Vagina (tissue), 2 donors: ENCODE data around the gene RHOBTB3. TPM values are rescaled to one million over a fixed set of nuclear protein-coding genes. Genes with fewer than 3 reads are reported as not detected.

ENCODE experiments used
- DNase-seq, 2 donors: peaks; one replicate each; pipeline ENCODE4 v3.0.0-alpha.2; 2017; ENCODE audit errors: extremely low spot score in 2 of 2
- H3K27ac ChIP-seq: fragments of 200-600 bp; sonication (generic); one replicate; pipeline ENCODE4 v1.5.1; 2019
- H3K27me3 ChIP-seq: fragments of 200-600 bp; sonication (generic); one replicate; pipeline ENCODE4 v1.5.1; 2019
- H3K36me3 ChIP-seq, 2 donors: fragments of 200-600 bp; sonication (generic); one replicate each; pipeline ENCODE4 v1.5.1; 2017 to 2019
- H3K4me1 ChIP-seq: fragments of 200-600 bp; sonication (generic); one replicate; pipeline ENCODE4 v1.5.1; 2019
- H3K4me3 ChIP-seq, 2 donors: fragments of 200-600 bp; sonication (generic); 1 replicate in 1 of 2; 2 replicates in 1 of 2; pipeline ENCODE4 v1.5.1; 2016 to 2019
- H3K9me3 ChIP-seq: fragments of 200-600 bp; sonication (generic); one replicate; pipeline ENCODE4 v1.5.1; 2019
- POLR2A ChIP-seq, 2 donors: fragments of 450-650 bp; IDR thresholded peaks; one replicate each; pipeline ENCODE4 v1.6.1; 2017; ENCODE audit warnings: antibody characterized with exemption in 2 of 2, mild to moderate bottlenecking in 2 of 2, moderate library complexity in 2 of 2
- POLR2AphosphoS5 ChIP-seq, 2 donors: sonication (generic); formaldehyde crosslinking; IDR thresholded peaks; one replicate each; pipeline ENCODE4 v1.9.0; 2017; ENCODE audit warnings: antibody characterized with exemption in 2 of 2, mild to moderate bottlenecking in 2 of 2, low read depth in 1 of 2; ENCODE audit not compliant: insufficient read depth in 1 of 2
- intact Hi-C: fragments of 100-400 bp; cut with DNase I; formaldehyde crosslinking; loops from one replicate; pipeline ENCODE4 v1.15.1; 2023
- total RNA-seq: library from RNA; depleted of rRNA; stranded (reverse); fragments of >200 nt; gene quantifications from one replicate; pipeline ENCODE4 v1.2.3, GENCODE V29; 2016
- TF ChIP-seq, protein P1 (sequence below), 3 experiments: fragments of 450-650 bp in 2 of 3; fragments of 200-600 bp in 1 of 3; sonication (generic) in 1 of 3; IDR thresholded peaks; one replicate each; pipeline ENCODE4 v1.5.1; 2017 to 2019; ENCODE audit warnings: antibody characterized with exemption in 3 of 3, mild to moderate bottlenecking in 2 of 3, moderate library complexity in 2 of 3

The RHOBTB3 gene
- total RNA-seq, 1 donor from 2014 or later: 43.2 TPM

DNA sequence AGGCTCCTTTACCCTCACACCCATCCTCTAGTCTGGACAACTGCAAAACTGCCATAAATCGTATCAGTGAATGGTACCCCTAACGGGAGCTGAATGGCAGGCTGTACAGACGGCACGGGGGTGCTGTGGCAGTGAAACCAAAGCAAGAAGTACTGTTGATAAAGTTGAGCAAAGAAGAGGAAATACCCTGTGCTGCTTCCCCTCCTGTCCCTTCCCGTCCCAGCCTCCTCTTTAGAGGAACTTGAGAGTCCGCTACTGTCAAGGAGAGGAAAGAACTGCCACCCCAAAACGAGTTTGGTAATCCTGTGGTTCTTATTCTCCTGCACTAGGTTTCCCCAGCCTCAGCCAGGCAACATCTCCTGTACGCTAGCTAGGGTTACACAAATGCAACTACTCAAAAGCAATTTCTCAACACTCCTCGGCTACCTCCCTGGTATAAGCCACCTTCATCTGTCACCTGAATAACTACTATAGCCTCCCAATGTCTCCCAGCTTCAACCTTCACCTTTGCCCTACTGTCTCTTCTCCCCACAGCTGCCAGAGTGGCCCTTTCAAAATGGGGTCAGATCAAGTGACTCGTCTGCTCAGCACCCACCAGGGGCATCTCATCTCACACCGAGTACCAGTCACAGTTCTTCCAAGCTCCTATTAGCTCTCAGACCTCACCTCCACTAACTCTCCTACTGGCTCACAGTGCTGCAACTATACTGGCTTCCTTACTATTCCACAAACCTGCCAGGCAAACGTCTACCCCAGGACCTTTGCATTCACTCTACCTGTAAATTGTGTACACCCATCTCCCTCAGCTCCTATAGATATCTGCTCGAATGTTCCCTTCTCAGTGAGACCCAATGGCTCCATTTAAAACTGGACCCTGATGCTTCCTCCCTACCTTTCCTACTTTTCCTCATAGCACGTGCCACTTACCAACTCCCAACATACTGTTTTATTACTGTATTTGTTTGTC lies 87.3 kb downstream of the RHOBTB3 start:
- H3K36me3 ChIP-seq: peaks cover 0 to 12% of the 10 kb centered on the region in 2 donors
- no peaks in the 10 kb centered on the region for H3K27me3 ChIP-seq
- no peak for DNase-seq
- H3K4me3 ChIP-seq: peak overlapping the region; percentile 5 to 26
- peak overlapping the region; percentile 53 for H3K27ac ChIP-seq
- TF ChIP-seq, protein P1, sequence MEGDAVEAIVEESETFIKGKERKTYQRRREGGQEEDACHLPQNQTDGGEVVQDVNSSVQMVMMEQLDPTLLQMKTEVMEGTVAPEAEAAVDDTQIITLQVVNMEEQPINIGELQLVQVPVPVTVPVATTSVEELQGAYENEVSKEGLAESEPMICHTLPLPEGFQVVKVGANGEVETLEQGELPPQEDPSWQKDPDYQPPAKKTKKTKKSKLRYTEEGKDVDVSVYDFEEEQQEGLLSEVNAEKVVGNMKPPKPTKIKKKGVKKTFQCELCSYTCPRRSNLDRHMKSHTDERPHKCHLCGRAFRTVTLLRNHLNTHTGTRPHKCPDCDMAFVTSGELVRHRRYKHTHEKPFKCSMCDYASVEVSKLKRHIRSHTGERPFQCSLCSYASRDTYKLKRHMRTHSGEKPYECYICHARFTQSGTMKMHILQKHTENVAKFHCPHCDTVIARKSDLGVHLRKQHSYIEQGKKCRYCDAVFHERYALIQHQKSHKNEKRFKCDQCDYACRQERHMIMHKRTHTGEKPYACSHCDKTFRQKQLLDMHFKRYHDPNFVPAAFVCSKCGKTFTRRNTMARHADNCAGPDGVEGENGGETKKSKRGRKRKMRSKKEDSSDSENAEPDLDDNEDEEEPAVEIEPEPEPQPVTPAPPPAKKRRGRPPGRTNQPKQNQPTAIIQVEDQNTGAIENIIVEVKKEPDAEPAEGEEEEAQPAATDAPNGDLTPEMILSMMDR (IDR thresholded peaks at IDR 0.05): no peak
- no peak for TF ChIP-seq POLR2AphosphoS5 (IDR thresholded peaks at IDR 0.05; ENCODE audit: insufficient read depth in 1 of 2, low read depth in 1 of 2)
- TF ChIP-seq POLR2A (IDR thresholded peaks at IDR 0.05): no peak
- intact Hi-C loops: no loop called here
- H3K4me1 ChIP-seq: peaks cover 66% of the 10 kb centered on the region
- H3K9me3 ChIP-seq: no peaks in the 10 kb centered on the region

GRCh38 chr5:95821110-95822021 lies 90.2 kb downstream of the RHOBTB3 start:
- H3K27ac ChIP-seq: peak overlapping the region; percentile 90
- H3K4me3 ChIP-seq: peak overlapping the region; percentile 68 to 84
- peaks cover 0 to 5% of the 10 kb centered on the region in 2 donors for H3K36me3 ChIP-seq
- TF ChIP-seq, protein P1 (IDR thresholded peaks at IDR 0.05): no peak
- intact Hi-C loops: loop anchor here (2.0 kb wide), 1 partner anchor 21 kb away; no protein-coding TSS in a partner anchor
- no peak for DNase-seq
- peaks cover 79% of the 10 kb centered on the region for H3K4me1 ChIP-seq
- H3K9me3 ChIP-seq: no peaks in the 10 kb centered on the region
- no peaks in the 10 kb centered on the region for H3K27me3 ChIP-seq

- intact Hi-C loops: loop anchor here (2.0 kb wide), 1 partner anchor 21 kb away; no protein-coding TSS in a partner anchor
- peaks cover 71% of the 10 kb centered on the region for H3K4me1 ChIP-seq
These were observed 91.0 kb downstream of the RHOBTB3 start for GRCh38 chr5:95822043-95822541.

GRCh38 chr5:95822542-95823181 lies 91.5 kb downstream of the RHOBTB3 start, which contains the start of gene GLRX:
Gene GLRX (minus strand): TSS chr5:95822726. CDS start chr5:95822662, 64 bp downstream.
- no peaks in the 10 kb centered on the region for H3K36me3 ChIP-seq
- peak within 1 kb of the TSS; percentile 68 to 84 for H3K4me3 ChIP-seq
- peak within 1 kb of the TSS; percentile 90 for H3K27ac ChIP-seq
- TF ChIP-seq POLR2A (IDR thresholded peaks at IDR 0.05): peak in 1 of 2 donors; percentile 74
- TF ChIP-seq, protein P1 (IDR thresholded peaks at IDR 0.05): no peak
- peak; percentile 59 to 83 for TF ChIP-seq POLR2AphosphoS5 (IDR thresholded peaks at IDR 0.05; ENCODE audit: insufficient read depth in 1 of 2, low read depth in 1 of 2)
- intact Hi-C loops: loop anchor here (2.0 kb wide), 1 partner anchor 20 kb away; no protein-coding TSS in a partner anchor
- peaks cover 66% of the 10 kb centered on the region for H3K4me1 ChIP-seq
- no peak for DNase-seq
- no peaks in the 10 kb centered on the region for H3K9me3 ChIP-seq
- H3K27me3 ChIP-seq: no peaks in the 10 kb centered on the region

More at GRCh38 chr5:95822043-95822541, 91.0 kb downstream of the RHOBTB3 start:
- H3K9me3 ChIP-seq: no peaks in the 10 kb centered on the region
- TF ChIP-seq POLR2A (IDR thresholded peaks at IDR 0.05) (no peak), POLR2AphosphoS5 (IDR thresholded peaks at IDR 0.05; ENCODE audit: insufficient read depth in 1 of 2, low read depth in 1 of 2) (no peak)
- TF ChIP-seq, protein P1 (IDR thresholded peaks at IDR 0.05): no peak
- peak overlapping the region; percentile 90 for H3K27ac ChIP-seq
- no peaks in the 10 kb centered on the region for H3K36me3 ChIP-seq
- H3K27me3 ChIP-seq: no peaks in the 10 kb centered on the region
- H3K4me3 ChIP-seq: peak overlapping the region; percentile 68 to 84
- no peak for DNase-seq
